ENCODE measurements around the gene EPOP. TPM values are rescaled to one million over a fixed set of nuclear protein-coding genes. Genes with fewer than 3 reads are reported as not detected.

Gene EPOP
- total RNA-seq, 1 experiment from 2014 or later = 4.7 TPM

DNA sequence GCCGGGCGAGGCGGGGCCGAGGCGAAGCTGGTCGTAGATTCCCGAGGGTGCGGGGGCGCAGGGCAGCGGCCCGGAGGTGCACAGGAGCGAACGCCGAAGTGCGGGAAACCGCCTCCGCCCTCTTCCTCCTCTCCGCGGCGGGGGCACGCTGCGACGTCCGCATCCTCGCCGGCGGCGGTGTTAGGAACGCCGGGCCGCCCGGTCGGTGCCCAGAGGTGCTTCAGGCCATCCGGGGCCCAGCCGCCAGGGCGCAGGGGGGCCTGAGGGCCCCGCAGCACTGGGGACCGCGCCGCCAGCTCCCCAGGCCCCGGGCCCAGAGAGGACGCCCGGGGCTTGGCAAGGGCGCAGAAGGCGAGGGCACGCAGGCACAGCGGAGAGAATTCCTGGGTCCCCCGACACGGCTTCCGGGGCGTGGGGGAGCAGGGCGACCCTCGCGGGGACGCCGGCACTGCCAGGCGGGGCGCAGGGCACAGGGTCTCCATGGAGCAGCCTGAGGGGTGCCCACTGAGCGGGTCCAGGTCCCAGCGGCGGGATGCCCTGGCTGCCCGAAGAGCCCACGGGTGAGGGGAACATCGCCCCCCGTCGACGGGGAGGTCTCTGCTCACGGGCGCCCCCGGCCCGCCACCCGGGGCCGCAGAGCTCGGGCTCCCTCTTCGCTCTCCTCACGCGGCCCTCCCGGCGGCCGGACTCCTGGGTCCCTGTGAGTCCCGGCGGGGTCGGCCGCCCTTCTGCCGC, 576 bp downstream of the EPOP start:
- DNase-seq (ENCODE audit: low read depth) = no peak

DNA sequence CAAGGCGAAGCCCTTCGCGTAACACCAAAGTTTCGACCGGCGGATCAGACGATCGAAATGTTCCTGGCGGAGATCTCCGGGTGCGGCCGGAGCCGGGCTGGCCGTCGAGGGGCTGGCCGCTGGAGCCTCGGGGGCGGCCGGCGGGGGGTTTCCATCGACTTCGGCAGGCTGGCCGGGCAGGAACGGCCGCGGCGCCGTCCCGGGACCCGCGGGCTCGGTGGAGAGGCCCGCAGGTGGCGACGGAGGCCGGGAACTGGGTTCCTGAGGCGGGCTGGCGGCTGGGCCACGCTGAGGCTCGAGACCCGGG, 1.1 kb downstream of the EPOP start:
- no peak for DNase-seq (ENCODE audit: low read depth)

DNA sequence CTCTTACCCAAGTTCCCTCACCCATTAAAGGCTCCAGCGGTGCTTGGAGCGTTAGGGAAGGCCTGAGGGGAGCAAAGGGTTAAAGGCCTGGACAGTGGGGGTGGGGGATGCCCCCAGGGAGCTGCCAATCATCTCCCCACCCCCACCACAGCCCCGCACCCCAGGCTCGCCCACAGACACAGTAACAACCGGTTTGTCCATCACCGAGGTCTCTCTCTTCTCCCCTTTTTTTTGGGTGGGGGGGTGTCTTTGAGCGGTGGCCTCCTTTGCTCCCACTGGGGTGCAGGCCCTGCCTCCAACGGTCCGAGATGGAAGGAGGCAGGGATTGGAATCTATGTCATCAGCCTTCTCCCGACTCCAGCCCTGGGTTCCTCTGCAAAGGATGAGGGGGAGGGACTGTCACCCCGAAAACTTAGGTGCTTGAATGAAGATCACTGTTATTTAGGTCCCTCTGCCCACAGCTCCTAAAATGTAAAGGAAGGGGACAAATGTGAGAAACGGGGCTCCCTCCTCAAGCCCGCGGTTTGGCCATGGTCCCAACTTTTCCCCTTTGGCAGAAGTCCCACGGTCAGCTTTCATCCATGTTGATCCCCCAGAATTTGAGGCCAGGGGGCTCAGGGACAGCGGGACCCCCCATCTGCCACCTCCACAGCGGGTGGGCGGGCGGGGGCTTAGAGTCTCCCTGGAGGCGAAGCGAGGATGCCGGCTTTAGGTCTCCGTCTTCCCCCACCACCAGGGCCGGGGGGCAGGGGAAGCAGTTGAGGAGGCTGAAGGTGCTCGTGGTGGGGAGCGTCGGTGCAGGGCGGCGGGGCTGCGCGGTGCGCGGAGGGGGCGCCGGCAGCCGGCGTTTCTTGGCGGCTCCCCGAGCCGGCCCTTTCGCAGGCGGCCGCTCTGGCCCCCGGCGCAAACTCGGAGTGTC, 1.7 kb downstream of the EPOP start:
- no peak for DNase-seq (ENCODE audit: low read depth)

DNA sequence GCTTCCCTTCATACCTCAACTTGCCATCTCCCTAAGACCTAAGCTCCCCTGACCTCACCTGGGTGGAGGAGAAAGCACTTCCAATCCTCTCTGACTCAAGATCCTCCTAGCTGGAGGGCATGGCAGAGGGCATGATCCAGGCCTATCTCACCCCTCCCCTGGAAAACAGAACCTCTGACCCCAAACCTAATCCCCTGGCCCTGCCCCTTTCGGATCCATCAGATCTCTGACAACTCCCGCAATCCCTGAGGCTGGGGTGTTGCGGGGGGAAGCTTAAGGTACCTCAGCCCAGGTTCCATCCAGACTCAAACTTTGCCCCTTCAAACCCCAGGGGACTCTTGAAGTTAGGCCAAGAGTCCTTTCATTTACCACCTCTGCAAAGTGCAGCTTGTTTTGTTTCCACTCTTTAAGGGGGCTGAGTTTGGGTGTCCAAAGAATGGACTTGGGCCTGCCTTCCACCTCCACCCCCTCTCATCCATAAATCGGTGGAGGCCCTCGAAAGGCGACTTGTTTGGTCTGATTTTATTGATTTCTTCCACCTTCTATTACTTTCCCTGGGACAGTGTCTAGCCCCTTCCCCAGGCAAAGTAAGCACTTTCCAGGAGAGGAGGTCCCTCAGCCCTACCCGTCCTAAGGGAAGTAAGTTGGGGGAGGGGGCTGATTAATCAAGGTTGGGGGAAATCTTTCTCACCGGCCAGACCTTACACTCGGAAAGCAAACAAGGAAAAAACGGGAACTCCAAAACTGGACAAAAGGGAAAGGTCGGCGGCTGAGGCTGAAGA, 2.6 kb downstream of the EPOP start:
- DNase-seq (ENCODE audit: low read depth) = no peak

DNA sequence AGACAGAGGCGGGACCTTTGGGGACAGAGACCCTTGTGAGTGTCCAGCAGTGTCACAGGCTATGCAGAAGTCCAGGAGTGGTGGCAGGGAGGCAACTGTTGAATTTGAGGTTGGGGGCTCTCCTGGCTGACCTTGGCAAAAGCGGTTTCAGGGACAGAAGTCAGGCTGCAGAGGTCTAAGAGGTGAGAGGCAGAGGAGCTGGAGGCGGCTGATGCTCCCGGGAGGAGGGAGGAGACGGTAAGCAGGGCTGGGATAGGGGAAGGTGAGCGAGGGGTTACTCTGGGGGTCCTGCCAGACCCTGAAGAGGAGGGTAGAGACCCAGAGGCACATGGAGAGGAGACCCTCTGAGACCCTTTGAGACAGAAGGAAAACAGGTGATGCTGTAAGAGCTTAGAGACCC, 5.2 kb downstream of the EPOP start:
- no peak for DNase-seq (ENCODE audit: low read depth)

DNA sequence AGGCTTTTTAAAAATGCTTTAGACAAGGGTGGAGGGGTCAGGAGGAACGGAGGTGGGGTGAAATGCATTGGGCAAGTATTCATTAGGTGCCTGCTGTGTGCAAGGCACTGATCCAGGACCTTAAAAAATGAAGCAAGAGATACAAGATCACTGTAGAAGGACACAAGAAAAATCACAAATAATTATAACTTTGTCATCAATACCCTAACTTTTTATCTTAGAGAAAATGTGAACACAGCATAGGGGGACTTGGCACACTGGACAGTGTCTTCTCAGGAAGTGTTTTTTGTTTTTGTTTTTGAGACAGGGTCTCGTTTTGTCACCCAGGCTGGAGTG, 7.0 kb downstream of the EPOP start:
- no peak for DNase-seq (ENCODE audit: low read depth)

DNA sequence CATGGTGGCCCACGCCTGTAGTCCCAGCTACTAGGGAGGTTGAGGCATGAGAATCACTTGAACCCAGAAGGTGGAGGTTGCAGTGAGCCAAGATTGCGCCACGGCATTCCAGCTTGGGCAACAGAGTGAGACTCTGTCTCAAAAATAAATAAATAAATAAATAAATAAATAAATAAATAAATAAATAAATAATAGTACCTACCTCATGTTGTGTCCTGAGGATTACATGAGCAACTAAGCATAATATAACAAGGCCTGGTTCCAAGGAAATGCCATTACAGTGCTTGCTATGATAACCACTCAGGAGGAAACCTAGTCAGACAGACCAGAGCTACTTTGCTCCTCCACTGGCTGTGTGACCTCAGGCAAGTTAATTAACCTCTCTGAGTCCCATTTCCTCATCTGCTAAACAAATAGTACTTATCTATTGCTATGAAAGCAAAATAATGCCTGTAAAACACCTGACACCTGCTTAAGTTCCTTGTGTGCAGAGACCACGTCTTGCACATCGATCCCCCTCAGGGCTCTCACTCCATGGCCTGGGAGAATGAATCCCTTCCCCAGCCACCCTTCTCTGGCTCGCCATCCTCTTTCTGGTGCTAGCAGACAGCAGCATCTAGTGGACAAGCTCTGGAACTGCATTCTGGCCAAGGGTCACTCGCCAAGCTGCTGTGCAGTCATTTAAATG, 7.5 kb downstream of the EPOP start:
- DNase-seq (ENCODE audit: low read depth) = peak; percentile 61

DNA sequence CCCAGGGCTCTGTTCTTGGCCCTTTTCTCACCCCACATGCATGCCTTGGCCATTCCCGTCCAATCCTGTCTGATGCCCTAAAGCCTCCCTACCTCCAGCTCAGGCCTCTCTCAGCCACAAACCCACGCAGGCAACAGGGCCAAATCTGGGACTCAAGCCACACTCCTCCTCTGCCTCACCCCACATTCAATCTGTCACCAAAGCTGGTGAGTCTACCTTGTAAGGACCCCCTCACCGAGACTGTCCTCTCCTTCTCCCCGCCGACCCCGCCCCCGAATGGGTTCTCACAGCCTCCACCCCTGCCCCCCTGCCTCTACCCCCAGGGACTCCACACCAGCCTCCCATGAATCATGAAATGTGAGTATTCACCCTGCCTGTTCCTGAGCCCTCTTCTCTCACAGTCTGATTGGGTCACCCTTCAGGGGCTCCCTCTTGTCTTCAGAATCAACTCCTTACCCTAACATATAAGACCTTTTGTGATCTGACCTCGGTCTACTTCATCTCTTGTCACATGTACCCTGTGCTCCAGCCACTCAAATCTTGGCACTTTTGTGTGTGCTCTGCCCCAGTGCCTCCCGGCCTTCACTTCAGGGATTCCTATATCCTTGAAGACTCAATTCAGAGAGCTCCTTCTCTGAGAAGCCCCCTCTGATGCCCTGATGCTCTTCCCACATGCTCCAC, 10.7 kb downstream of the EPOP start:
- DNase-seq (ENCODE audit: low read depth) = peak; percentile 40

DNA sequence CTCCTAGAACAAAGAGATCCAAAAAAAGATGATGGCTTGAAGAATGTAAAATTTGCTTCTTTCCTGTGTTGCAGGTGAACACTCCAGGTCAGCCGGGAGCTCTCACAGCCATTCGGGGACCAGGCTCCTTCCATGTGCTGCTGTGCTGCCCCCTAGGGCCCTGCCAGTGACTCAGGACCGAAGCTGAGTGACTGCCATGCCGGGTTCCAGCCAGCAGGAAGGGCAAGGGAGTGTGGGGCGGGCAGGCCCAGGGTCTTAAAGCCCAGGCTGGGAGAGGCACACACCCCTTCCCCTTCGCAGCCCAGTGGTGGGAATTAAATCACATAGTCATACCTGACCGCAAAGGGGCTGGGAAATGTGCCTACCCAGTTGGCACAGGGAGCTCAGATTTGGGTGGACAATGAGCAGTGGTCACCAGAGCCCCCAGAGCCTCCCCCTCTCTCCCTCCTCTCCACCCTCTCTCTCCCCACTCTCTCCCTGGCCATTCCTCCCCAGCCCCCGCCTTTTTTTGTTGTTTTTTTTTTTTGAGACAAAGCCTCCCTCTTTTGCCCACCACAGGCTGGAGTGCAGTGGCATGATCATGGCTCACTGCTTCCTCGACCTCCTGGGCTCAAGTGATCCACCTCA, 11.5 kb downstream of the EPOP start:
- peak; percentile 59 for DNase-seq (ENCODE audit: low read depth)

DNA sequence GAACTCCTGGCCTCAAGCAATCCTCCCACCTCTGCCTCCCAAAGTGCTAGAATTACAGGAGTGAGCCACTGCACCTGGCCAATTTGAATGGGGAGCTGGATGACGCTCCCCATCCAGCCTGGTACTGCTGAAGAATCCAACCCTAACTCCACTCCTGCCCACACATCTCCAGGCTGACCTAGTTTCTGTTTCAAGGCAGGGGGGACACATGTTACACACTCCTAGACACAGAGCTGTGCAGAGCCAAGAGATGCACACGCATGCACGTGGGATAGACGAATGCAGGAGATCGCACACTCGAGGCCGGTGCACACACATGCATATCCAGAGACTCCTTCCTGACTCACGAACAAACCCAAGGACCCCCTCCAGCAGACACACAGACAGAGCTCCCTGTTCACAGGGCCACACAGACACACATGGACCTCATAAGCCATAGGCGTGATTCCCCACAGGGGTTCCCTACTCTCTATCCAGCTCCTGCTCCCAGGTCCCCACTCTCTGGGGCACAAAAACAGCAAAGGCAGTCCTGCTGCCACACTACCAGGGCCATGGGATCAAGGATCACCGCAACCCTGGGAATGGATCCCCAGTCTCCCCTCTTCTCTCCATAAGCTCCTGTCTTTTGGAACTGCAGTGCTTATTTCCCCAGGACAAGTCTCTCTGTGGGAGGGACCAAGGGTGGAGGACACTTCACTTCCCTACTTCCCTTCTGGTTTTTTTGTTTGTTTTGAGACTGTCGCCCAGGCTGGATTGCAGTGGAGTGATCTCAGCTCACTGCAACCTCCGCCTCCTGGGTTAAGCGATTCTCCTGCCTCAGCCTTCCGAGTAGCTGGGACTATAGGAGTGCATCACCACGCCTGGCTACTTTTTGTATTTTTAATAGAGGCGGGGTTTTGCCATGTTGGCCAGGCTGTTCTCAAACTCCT, 14.4 kb downstream of the EPOP start:
- peak; percentile 49 for DNase-seq (ENCODE audit: low read depth)

DNA sequence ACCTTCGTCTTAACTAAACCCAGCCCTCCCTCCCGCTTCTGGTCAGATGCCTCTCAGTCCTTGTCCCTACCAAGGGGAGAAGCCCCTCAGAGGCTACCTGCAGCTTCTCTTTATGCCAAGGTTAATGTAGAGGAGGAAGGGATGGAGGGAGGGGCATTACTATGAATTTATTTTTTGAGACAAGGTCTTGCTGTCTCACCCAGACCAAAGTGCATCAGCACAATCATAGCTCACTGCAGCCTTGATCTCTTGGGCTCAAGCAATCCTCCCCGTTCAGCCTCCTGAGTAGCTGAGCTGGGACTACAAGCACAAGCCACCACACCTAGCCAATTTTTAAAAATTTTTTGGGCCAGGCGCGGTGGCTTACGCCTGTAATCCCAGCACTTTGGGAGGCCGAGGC, 15.3 kb downstream of the EPOP start:
- no peak for DNase-seq (ENCODE audit: low read depth)

DNA sequence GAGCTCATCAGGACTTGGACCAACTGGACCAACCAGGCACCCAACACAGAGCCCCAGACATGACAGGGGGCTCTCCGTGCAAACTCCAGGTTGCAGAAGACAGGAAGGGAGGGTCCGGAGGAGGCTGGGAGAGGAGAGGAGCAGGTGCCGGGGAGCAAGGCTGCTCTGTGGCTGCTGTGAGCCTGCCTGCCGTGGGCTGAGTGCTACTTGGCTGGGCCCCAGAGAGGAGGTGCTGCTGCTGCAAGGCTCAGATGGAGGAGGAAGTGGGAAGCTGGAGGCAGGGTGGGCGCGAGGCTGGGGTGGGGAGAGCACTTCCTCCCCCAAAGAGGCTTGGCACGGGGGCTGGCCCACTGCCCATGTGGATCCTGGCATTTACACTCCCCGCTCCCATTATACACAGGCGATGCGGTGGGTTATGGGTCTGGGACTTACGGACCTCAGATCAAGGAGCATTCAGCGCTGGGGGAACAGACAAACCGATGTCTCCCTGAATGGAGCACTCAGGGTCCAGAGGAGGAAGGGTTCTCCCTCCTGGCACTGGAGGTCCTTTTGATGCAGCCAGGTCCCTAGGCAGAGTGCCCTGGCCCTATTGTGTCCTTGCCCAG, 15.9 kb downstream of the EPOP start:
- no peak for DNase-seq (ENCODE audit: low read depth)

DNA sequence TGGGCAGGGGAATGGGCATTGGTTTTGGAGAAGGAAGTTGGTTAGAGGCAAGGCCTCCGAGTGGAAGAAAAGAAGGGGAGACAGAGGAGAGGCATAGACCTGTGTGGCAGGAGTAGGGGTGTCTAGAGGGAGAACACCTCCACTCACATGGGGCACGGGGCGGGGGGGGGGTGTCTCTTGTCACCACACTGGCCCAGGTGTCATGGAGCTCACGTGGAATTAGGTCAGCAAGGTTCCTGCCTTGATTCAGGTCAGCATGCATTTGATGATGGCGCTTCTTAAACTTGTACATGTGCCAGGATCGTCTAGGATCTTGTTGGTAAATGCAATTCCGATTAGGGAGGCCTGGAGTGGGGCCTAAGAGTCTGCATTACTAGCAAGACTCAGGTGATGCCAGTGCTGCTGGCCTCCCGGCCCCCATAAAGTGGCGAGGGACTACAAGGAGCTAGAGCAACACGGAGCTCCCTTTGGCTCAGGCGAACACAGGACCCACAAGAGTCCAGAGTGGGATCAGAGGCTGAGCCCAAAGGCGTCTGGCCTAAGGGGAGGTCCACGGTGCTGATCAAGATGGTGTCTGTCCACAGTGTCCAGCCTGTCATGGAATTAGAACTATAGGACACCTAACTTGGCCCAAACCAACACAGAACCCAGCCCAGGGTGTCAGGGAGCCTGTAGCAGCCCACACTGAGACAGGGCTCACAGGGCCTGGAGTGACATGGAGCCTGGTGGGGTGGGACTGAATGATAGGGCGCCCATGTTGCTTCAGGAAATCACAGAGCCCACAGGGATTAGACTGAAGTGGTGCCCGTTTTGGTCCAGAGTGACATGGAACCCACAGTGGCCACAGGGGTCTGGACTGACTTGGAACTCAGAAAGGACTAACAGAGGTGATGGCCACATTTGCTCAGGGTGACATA, 16.7 kb downstream of the EPOP start:
- DNase-seq (ENCODE audit: low read depth) = no peak

DNA sequence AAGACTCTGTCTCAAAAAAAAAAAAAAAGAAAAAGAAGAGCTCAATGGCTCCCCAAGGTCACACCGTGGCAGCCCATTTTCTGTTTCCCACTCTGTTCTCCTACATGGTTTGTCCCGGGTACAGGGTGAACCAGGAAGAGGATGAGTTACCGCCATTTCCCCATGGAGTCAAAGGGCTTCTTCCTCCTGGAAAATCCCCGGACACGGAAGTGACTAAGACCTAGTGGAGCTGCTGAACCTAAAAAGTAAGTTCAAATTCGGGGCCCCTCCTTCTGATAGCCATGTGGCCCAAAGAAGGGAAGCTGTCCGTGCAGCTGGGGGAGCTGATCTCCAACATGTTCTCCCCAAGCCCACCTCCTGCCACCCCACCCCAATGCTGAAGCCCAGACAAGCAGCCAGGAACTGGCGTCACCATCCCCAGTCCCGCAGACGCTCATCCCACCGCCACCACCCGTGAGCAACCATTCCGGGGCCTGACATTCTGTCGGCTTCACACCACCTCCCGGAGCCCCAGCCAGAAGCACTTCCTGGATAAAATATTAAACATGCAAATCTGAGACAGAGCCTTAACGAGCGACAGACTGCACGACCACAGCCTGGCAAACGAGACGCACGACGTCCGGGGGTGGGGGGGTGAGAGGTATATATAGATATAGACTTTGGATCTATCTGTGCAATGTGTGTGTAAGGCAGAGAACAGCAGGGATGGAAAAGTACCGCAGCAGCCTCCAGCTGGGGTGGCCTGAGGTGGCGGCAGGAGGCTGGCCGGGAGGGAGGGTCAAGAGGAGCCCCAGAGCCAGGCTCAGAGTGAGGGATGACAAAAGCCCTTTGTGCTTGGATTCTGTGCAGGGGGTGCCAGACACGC, 17.6 kb downstream of the EPOP start:
- DNase-seq (ENCODE audit: low read depth) = no peak

DNA sequence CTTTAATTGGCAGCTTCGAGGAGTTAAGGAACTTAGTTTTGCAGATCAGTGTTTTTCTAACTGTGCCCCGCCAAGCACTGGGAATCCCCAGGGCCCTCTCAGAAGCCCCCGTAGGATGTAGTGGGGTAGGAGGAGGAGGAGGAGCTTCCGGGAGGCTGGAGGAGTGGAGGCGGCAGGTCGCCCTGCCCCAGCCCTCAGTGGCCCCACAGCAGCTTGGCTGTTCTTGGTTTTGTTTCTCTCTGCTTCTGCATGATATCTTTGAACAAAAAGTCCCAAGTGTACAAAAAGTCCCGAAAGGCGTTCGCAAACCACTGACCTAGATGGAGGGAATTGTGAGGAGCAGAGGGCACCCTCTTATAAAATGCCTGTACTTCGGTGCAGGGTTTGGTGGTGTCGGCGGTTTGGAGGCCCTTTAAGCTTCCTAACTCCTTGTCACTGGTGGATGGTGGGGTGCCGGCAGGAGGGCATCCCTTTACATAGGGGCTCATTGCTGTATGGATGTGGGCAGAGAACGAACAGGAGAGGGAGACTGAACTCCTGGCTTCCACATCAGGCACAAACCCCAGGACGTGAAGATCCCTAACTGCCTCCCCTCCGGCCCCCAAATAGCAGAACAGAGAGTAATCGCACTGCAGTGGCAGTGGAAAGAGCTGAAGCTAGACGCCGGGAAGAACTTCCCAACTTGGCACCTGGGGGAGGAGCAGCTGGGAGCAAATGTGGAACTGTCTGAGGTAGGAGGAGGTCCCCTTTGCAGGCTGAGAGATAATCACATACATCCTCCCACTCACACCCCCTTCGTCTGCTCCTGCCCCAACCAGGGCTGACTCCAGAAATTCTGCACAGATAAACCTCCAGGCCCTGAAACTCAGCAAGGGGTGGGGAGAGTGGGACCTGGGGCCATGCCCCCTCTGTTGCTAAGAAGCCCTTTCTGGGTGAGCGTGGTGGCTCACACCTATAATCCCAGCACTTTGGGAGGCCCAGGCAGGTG, 20.1 kb downstream of the EPOP start:
- DNase-seq (ENCODE audit: low read depth) = no peak

DNA sequence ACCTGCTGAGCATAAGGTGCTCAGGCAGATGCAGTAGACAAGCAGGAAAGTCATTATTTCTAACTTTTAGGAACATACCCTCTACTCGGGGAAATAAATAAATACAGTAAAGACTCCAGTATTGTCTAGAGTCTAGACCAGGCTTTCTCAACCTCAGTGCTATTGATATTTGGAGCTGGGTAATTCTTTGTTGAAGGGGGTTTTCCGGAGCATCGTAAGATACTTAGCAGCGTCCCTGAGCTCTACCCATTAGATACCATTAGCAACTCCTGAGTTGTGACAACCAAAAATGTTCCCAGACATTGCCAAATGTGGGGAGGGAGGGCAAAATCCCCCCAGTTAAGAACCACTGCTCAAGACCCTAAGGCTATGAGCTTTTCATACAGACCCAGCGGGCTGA, 21.1 kb downstream of the EPOP start:
- no peak for DNase-seq (ENCODE audit: low read depth)
